ENCODE measurements around the gene BAZ1B. TPM values are rescaled to one million over a fixed set of nuclear protein-coding genes. Genes with fewer than 3 reads are reported as not detected.

BAZ1B gene
- total and polyA plus RNA-seq, 9 of the 15 experiments (the other 6 are each of a cell fraction or from before 2014, with no cell fraction given), result 15.0 to 134 (median 79.5) TPM

DNA sequence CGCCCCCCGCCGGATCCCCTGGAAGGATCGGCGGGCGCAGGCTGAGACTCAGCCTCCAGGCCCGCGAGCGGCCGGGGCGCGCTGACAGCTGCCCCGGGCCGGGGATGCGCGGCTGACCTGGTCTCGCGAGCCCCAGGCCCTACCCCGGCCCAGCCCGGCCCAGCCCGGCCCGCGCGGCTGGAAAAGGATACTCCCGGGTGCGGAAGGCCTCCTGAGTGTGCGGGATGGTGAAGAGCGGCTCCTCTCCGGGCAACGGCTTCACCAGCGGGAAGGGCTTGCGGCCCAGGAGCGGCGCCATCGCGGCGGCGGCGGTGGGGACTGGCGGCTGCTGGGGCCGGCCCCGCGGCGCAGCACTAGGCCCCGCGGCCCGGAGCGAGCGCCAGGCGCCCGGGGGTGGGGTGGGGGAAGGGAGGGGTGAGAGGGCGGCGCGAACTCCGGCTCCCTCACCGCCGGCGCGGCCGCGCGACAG lies 423 bp downstream of the BAZ1B start (continued):
- 0 out of 2 replicates have a peak, but pooled peaks have one; percentile 25 for TF ChIP-seq ILF3 (IDR thresholded peaks at IDR 0.05; ENCODE audit: borderline replicate concordance)
- TF ChIP-seq TEAD1 (CRISPR knock-in tag; IDR thresholded peaks at IDR 0.05), result peak in 1 of 2 experiments; percentile 53; a peak in 1 of 4 replicates
- no peak for TF ChIP-seq NFXL1 (CRISPR knock-in tag; IDR thresholded peaks at IDR 0.05)
- TF ChIP-seq ADNP (tag; IDR thresholded peaks at IDR 0.05), result no peak
- TF ChIP-seq RBM17 (IDR thresholded peaks at IDR 0.05; ENCODE audit: borderline replicate concordance, low read depth, low read length), result no peak
- TF ChIP-seq GATAD2B (IDR thresholded peaks at IDR 0.05; ENCODE audit: borderline replicate concordance), result peak; percentile 75; the same call in 1 of the 2 replicates
- peak; percentile 74 for TF ChIP-seq SIN3B (IDR thresholded peaks at IDR 0.05; ENCODE audit: low read depth)
- TF ChIP-seq HNRNPK (IDR thresholded peaks at IDR 0.05; ENCODE audit: low read depth, low read length, poor library complexity, severe bottlenecking), result peak; percentile 79
- no peak for TF ChIP-seq GABPA (tag; conservative IDR thresholded peaks at IDR 0.05; ENCODE audit: low read depth)
- TF ChIP-seq, protein P1, sequence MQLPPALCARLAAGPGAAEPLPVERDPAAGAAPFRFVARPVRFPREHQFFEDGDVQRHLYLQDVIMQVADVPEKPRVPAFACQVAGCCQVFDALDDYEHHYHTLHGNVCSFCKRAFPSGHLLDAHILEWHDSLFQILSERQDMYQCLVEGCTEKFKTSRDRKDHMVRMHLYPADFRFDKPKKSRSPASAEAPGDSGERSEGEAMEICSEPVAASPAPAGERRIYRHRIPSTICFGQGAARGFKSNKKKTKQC (CRISPR knock-in tag; IDR thresholded peaks at IDR 0.05), result no peak; the same call in 1 of the 2 replicates
